ENCODE data around the gene ETV5. TPM values are rescaled to one million over a fixed set of nuclear protein-coding genes. Genes with fewer than 3 reads are reported as not detected.

Gene ETV5
- polyA plus RNA-seq, 2 of the 4 experiments (the other 2 are of a cell fraction) = 20.5 to 54.7 TPM

DNA sequence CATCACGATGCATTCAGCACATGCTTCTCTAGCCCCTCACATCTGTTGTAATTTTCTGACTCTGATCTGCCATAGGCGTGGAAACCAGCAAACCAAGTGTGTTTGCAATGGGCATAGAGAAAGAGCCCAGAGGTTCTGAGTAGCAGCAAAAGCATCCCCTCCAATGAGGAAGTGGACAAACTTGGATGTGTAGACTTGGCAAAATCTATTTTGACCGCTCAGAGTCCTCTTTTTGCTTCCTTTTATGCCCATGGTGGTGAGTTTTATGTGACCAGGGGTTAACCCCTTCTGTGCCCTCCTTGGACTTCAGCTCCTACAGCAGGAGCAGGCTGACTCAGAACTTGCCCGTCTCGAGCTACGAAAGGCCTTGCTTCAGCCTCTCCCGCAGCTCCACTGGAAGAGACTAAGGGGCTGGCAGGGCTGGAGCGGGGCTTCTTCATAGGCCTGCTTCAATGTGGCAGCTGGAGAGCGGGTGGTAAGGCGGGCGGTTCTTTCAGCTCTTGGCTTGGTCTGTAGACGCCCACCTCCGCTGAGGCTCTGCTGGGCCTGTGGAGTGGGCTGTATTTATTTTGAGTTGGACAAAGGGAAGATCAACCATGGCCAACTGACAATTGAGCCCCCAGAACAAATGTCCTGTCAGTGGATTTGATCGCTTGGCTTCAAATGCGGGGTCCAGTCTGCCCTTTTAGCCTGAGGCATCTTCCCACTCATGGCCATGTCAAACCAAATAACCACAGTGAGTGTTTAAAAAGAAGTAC, 6.5 kb upstream of the ETV5 start:
- CTCF ChIA-PET = no interaction called here
- WGBS (ENCODE audit: missing lambda C conversion rate) = 89% methylated on average over 9 of the region's 15 CpGs

DNA sequence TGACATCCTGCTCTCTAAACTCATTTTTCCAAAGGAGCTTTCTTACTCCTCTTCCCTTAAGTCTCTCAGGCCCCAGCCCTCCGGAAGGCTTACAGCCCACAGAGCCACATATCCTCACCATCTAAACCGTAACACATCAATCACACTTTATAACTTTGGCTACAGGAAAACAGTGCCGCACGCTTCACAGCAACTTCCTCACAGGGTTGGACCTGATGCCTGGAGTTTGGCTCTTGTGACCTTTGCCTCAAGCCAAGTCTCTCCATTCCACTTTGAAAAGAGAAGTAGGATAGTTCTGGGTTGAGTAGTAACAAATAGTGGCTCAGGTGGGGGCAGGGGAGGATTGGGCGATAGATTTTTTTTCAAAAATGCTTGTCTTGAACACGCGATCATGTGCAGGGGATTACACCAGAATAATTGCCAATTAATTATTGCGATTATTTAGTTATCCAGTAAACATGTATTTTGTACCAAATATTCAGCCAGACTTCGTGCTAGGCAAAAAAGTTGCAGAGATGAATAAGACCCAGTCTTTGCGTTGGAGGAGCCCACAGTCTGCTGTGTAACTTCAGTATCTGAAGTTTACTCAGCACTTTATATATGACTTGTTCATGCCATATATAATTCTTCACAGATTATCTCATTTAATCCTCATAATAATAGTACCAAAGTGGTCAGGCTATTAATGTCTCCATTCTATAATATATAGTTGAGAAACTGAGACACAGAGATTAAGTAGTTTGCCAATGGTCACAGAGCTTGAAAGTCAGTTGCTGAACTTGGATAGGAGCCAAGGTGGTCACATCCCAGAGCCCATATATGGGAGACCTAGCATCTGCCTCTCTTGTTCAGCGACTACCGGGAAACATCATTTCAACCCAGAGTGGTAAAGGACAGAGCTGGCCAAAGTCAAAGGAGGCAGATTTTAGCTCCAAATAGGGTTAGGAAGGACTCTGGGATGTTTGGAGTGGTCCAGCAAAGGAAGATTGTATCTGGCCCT, 2.4 kb upstream of the ETV5 start:
- CTCF ChIA-PET = interaction anchor here (0.9 kb wide), 1 partner anchor 430 kb away, joined by 3 read pairs; no protein-coding TSS in a partner anchor
- DNase-seq (ENCODE audit: low read depth in 1 of 2, low spot score in 1 of 2) = no peak

More for the DNA sequence above, 6.5 kb upstream of the ETV5 start:
- Histone ChIP-seq H3K9me3 (no peaks in the 10 kb centered on the region), H3K4me3 (no peak overlapping the region), H3K4me2 (no peak overlapping the region), H3K27ac (no peak overlapping the region), H3K4me1 (peaks cover 1% of the 10 kb centered on the region; the same call in 2 of the 3 replicates)
- TF ChIP-seq RAD21 (conservative IDR thresholded peaks at IDR 0.05 in 1 of 2, IDR thresholded peaks at IDR 0.05 in 1 of 2) (no peak), EP300 (IDR thresholded peaks at IDR 0.05) (no peak), NR3C1 (IDR thresholded peaks at IDR 0.05) (no peak), PHF8 (IDR thresholded peaks at IDR 0.05; ENCODE audit: borderline replicate concordance, low read depth) (no peak), NFE2L2 (conservative IDR thresholded peaks at IDR 0.05; ENCODE audit: low read length) (no peak), HDAC2 (IDR thresholded peaks at IDR 0.05) (no peak), ZFP36 (IDR thresholded peaks at IDR 0.05; ENCODE audit: borderline replicate concordance, partially characterized antibody) (no peak), ZNF302 (CRISPR knock-in tag; IDR thresholded peaks at IDR 0.05) (no peak), ZSCAN20 (CRISPR knock-in tag; IDR thresholded peaks at IDR 0.05) (no peak), RFX5 (IDR thresholded peaks at IDR 0.05) (no peak), HOXB5 (CRISPR knock-in tag; IDR thresholded peaks at IDR 0.05) (no peak), POLR2AphosphoS2 (conservative IDR thresholded peaks at IDR 0.05; ENCODE audit: low read length) (no peak), KDM1A (IDR thresholded peaks at IDR 0.05; ENCODE audit: low read depth) (no peak), FOSL2 (IDR thresholded peaks at IDR 0.05) (no peak), FOSL2 (CRISPR knock-in tag; IDR thresholded peaks at IDR 0.05) (no peak), HOXB13 (CRISPR knock-in tag; IDR thresholded peaks at IDR 0.05; ENCODE audit: low read depth) (no peak), ESRRA (IDR thresholded peaks at IDR 0.05; ENCODE audit: borderline replicate concordance, low read length) (no peak)
- TF ChIP-seq, protein P1, sequence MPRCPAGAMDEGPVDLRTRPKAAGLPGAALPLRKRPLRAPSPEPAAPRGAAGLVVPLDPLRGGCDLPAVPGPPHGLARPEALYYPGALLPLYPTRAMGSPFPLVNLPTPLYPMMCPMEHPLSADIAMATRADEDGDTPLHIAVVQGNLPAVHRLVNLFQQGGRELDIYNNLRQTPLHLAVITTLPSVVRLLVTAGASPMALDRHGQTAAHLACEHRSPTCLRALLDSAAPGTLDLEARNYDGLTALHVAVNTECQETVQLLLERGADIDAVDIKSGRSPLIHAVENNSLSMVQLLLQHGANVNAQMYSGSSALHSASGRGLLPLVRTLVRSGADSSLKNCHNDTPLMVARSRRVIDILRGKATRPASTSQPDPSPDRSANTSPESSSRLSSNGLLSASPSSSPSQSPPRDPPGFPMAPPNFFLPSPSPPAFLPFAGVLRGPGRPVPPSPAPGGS (IDR thresholded peaks at IDR 0.05) = no peak
- POLR2A ChIA-PET = no interaction called here
- DNase-seq (ENCODE audit: low read depth in 1 of 2, low spot score in 1 of 2) = no peak
- no peak for FAIRE-seq
- no peak for ATAC-seq

More for the DNA sequence above, 2.4 kb upstream of the ETV5 start:
- no peak for TF ChIP-seq HOXB5 (CRISPR knock-in tag; IDR thresholded peaks at IDR 0.05)
- TF ChIP-seq, protein P2, sequence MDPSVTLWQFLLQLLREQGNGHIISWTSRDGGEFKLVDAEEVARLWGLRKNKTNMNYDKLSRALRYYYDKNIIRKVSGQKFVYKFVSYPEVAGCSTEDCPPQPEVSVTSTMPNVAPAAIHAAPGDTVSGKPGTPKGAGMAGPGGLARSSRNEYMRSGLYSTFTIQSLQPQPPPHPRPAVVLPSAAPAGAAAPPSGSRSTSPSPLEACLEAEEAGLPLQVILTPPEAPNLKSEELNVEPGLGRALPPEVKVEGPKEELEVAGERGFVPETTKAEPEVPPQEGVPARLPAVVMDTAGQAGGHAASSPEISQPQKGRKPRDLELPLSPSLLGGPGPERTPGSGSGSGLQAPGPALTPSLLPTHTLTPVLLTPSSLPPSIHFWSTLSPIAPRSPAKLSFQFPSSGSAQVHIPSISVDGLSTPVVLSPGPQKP (IDR thresholded peaks at IDR 0.05; ENCODE audit: low read depth, low read length) = no peak
- Histone ChIP-seq H3K4me2 (no peak overlapping the region), H3K4me3 (no peak overlapping the region), H3K9me3 (no peaks in the 10 kb centered on the region), H3K4me1 (peaks cover 14% of the 10 kb centered on the region), H3K27ac (no peak overlapping the region)
- 95% methylated on average over 12 of the region's 12 CpGs for WGBS (ENCODE audit: missing lambda C conversion rate)
- ATAC-seq (no peak), FAIRE-seq (no peak)
- POLR2A ChIA-PET = no interaction called here

All from A549 (cell line).